Suprapubic skin (tissue), 3 donors: ENCODE measurements around the gene CEACAM16.

Experiments
- POLR2AphosphoS5 ChIP-seq, 3 donors: sonication (generic); formaldehyde crosslinking; IDR thresholded peaks; one replicate each; pipeline ENCODE4 v1.6.1; 2017; ENCODE audit warnings: antibody characterized with exemption in 3 of 3
- TF ChIP-seq, protein P1 (sequence below), 2 donors: fragments of 200-600 bp in 1 of 2; fragments of 450-650 bp in 1 of 2; sonication (generic) in 1 of 2; IDR thresholded peaks; one replicate each; pipeline ENCODE4 v1.5.1; 2016 to 2019; ENCODE audit warnings: antibody characterized with exemption in 2 of 2, mild to moderate bottlenecking in 1 of 2, moderate library complexity in 1 of 2

- TF ChIP-seq, protein P1, sequence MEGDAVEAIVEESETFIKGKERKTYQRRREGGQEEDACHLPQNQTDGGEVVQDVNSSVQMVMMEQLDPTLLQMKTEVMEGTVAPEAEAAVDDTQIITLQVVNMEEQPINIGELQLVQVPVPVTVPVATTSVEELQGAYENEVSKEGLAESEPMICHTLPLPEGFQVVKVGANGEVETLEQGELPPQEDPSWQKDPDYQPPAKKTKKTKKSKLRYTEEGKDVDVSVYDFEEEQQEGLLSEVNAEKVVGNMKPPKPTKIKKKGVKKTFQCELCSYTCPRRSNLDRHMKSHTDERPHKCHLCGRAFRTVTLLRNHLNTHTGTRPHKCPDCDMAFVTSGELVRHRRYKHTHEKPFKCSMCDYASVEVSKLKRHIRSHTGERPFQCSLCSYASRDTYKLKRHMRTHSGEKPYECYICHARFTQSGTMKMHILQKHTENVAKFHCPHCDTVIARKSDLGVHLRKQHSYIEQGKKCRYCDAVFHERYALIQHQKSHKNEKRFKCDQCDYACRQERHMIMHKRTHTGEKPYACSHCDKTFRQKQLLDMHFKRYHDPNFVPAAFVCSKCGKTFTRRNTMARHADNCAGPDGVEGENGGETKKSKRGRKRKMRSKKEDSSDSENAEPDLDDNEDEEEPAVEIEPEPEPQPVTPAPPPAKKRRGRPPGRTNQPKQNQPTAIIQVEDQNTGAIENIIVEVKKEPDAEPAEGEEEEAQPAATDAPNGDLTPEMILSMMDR (IDR thresholded peaks at IDR 0.05): no peak
- TF ChIP-seq POLR2AphosphoS5 (IDR thresholded peaks at IDR 0.05): no peak
Observed at GRCh38 chr19:44661205-44661604, 37.7 kb upstream of the CEACAM16 start.
